Measurements from ENCODE around the gene ADAMTSL3.
"Not testable (repeated sequence)": the region's sequence is repeated elsewhere in the genome, so short reads cannot be mapped to it uniquely, and the experiment has no call there.

Gene ADAMTSL3

GRCh38 chr15:83992324-83993031 lies 338.6 kb downstream of the ADAMTSL3 start:
- DNase-seq: no peak

- no peak for DNase-seq
Observed at GRCh38 chr15:83993591-83993990, 339.7 kb downstream of the ADAMTSL3 start.

- no peak for DNase-seq
Observed at GRCh38 chr15:83998486-83998885, 344.6 kb downstream of the ADAMTSL3 start.

- no peak for DNase-seq
Observed at GRCh38 chr15:83999396-84000135, 345.6 kb downstream of the ADAMTSL3 start.

- DNase-seq: no peak
Observed at GRCh38 chr15:84001037-84001436, 347.1 kb downstream of the ADAMTSL3 start.

GRCh38 chr15:84001655-84002054 lies 347.7 kb downstream of the ADAMTSL3 start:
- no peak for DNase-seq

GRCh38 chr15:84003791-84004503 lies 350.0 kb downstream of the ADAMTSL3 start:
- DNase-seq: no peak

- no peak for DNase-seq
Observed at GRCh38 chr15:84006421-84006820, 352.5 kb downstream of the ADAMTSL3 start.

GRCh38 chr15:84009616-84010015 lies 355.7 kb downstream of the ADAMTSL3 start:
- DNase-seq: no peak

GRCh38 chr15:84010246-84010645 lies 356.3 kb downstream of the ADAMTSL3 start:
- DNase-seq: no peak

- no peak for DNase-seq
Observed at GRCh38 chr15:84016371-84016770, 362.4 kb downstream of the ADAMTSL3 start.

GRCh38 chr15:84022516-84022915 lies 368.6 kb downstream of the ADAMTSL3 start:
- DNase-seq: no peak

- peak; percentile 8 to 61 (median 19) for DNase-seq
Observed at GRCh38 chr15:84023636-84024035, 369.7 kb downstream of the ADAMTSL3 start.

- DNase-seq: no peak
Observed at GRCh38 chr15:84033793-84034553, 380.1 kb downstream of the ADAMTSL3 start.

GRCh38 chr15:84034578-84035398 lies 380.9 kb downstream of the ADAMTSL3 start:
- peak in 2 of 3 experiments; percentile 21 to 62 for DNase-seq

- DNase-seq: peak in 2 of 3 experiments; percentile 5 to 60
Observed at GRCh38 chr15:84035399-84035766, 381.5 kb downstream of the ADAMTSL3 start.

GRCh38 chr15:84037301-84037700 lies 383.4 kb downstream of the ADAMTSL3 start:
- no peak for DNase-seq

GRCh38 chr15:84042434-84043056 lies 388.6 kb downstream of the ADAMTSL3 start:
- DNase-seq: peak in 2 of 3 experiments; percentile 6 to 21

- no peak for DNase-seq
Observed at GRCh38 chr15:84046064-84046637, 392.2 kb downstream of the ADAMTSL3 start.

- DNase-seq: not testable (repeated sequence)
Observed at GRCh38 chr15:84049480-84049879, 395.6 kb downstream of the ADAMTSL3 start.

- DNase-seq: no peak
Observed at GRCh38 chr15:84050076-84050475, 396.2 kb downstream of the ADAMTSL3 start.

Data from NCI-H1417 (cell line).